Measurements from ENCODE around the gene DNASE1L1.

DNASE1L1 gene

DNA sequence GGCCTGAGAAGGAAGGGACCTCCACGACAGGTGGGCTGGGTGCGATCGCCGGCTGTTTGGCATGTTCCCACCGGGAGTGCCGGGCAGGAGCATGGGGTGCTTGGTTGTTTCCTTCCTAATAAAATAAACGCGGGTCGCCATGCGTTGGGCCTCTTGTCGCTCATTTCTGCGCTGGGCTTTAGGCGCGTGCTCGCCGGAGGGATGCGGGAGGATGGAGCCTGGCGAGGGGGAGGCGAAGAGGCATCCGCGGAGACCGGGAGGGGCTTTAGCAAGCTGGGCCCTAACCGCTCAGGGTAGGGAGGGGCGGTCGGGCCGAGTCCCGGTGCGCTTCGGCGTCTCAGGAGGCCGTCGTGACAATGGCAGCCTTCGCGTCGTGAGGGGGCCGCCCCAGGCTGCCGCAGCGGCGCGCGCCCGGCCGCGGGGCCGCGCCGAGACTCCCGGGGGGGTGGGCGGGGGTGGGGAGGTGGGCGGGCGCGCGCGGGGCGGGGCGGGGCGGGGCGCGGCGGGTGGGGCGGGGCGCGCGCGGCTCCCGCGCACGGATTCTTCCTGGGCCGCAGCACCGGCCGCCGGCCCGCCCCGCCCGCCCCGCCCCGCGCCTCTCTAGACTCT, 27.4 kb upstream of the DNASE1L1 start:
- DNase-seq = peak; percentile 59

DNA sequence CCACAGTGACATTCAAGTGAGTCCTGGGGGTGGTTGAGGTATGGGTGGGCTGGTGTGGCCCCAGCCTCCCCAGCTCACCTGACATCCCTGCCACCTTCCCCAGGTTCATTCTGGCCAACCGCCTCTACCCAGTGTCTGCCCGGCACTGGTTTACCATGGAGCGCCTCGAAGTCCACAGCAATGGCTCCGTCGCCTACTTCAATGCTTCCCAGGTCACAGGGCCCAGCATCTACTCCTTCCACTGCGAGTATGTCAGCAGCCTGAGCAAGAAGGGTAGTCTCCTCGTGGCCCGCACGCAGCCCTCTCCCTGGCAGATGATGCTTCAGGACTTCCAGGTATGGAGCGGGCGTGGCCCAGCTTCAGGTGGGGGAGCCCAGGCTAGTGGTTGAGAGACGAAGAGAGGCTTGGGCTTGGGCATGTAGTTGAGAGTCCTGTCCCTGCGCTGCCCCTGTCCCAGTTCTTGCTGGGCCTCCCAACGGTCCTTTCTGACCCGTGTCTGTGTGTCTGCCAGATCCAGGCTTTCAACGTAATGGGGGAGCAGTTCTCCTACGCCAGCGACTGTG, 26.2 kb upstream of the DNASE1L1 start:
- DNase-seq = no peak

DNA sequence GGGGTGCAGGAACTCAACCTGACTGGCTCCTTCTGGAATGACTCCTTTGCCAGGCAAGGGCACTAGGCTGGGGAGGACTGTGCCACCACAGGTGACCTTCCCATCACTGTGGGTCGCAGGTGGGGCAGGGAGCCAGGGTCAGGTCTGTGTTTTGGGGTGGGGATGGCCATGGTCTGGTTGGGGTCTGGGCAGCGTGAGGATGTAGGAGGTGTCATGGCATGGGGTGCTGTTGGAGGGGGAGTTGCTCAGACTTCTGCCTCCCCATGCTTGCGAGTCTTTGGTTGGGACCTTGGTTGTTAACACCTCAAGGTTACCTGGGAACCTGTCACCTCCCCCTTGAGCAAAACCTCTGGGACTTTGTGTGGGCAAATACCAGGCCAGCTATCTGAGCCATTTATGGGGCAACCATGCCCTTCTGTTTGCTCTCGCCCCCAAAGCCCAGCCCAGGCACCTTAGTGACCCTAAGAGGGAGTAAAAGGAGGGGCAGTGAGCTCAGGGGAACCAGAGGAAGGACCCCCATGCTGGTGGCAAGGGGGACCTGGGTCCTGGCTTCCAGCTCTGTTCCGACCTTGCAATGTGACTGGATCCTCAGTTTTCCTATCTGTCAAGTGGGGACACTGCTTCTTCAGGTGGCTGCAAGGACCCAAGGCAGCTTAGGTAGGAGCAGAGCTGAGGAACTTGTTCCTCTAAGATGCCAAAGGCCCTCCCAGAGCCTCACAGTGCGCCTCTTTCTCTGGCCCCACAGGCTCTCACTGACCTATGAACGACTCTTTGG, 25.5 kb upstream of the DNASE1L1 start:
- no peak for DNase-seq

DNA sequence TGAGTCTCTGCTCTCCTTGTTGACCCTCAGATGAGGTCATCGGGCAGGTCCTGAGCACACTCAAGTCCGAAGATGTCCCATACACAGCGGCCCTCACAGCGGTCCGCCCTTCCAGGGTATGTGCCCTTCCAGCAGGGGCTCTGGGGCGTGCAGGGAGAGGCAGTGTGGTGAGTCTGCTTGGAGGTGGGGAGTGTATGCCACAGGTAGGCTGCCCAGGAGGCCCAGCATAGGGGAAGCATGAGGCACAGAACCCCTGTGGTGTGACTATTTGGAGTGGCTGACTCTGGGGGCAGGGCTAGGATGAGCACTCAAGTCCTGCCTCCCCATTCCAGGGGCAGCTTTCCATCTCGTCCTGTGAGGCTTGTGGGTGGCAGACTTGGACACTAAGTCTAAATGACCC, 24.6 kb upstream of the DNASE1L1 start:
- DNase-seq = no peak

DNA sequence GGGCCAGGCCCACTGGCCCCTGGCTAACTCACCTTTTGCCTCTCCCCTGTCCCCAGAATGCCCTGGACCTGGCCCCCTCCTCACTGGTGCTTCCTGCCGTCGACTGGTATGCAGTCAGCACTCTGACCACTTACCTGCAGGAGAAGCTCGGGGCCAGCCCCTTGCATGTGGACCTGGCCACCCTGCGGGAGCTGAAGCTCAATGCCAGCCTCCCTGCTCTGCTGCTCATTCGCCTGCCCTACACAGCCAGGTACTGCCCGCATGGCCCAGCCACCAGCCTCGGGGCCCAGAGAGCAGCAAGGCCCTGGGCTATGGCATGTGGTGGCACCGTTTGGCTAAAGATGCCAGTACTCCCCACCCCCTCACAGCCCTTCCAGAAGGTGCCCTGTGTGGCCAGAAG, 23.2 kb upstream of the DNASE1L1 start:
- no peak for DNase-seq

DNA sequence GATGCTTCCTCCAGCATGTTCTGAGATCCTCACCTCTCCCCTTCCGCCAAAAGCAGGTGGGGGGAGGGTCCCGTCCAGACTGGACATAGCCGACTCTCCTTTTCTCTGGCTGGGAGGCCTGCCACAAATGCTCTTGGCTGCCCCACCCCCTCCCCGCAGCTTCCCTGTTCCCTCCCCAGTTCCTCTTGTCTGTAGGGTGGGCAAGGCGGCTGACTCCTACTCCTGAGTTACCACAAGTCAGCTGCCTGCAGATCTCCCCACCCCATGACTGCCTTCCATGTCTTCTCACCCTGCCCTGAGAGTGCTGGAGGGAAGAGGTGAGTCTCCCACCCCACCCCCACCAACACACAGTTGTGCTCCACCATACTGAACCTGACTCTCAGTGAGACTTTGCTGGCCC, 22.3 kb upstream of the DNASE1L1 start:
- no peak for DNase-seq

DNA sequence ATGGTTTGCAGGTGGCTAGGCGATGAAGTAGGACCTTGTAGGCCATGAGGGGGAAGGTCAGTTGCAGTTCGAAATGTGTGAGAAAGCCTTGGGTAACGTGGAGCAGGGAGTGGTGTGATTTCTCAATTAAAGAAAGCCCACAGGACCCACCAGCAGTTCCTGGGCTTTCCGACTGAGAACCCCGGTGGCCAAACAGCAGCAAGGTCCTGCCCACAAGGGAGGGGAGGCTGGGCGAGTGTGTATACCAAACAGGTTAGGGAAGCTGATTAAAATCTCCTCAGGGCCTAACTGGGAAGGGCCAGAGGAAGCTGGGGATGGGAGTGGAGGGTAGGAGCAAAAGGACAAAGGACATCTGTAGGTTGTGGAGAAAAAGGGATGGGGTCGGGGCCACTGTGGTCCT, 21.9 kb upstream of the DNASE1L1 start:
- DNase-seq = no peak

DNA sequence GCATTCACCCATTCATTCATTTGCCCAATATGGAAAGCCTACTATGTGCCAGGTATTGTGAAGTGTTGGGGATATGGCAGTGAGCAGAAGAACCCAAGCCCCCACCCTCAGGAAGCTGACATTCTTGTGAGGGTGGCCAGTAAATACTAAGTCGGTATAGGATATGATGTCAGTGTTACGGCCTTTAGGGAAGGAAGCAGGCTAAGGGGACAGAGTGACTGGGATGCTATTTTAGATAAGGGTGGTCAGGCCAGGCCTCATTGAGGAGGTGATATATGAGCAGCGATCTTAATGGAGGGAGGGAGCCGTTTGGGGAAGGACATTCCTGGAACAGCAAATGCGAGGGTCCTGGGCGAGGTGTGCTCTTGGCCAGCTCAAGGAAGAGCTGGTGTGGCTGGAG, 21.4 kb upstream of the DNASE1L1 start:
- no peak for DNase-seq

DNA sequence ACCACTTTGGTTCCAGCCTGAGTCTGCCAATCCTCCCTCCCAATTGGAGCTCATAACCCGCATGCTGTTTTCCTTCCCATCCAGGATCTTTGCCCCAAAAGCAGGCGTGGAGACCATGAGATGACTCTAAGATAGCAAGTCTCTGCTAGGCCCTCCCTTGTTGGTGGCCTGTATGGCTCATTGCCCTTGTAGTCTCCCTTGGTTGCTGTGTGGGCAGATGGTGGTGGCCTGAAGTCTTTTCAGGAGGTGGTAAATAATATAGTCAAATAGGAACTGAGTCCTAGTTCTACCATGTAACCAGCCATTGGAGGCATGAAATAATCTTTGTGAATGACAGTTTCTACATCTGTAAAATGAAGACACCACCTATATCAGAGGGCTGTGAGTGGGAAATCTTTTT, 20.7 kb upstream of the DNASE1L1 start:
- DNase-seq = no peak

DNA sequence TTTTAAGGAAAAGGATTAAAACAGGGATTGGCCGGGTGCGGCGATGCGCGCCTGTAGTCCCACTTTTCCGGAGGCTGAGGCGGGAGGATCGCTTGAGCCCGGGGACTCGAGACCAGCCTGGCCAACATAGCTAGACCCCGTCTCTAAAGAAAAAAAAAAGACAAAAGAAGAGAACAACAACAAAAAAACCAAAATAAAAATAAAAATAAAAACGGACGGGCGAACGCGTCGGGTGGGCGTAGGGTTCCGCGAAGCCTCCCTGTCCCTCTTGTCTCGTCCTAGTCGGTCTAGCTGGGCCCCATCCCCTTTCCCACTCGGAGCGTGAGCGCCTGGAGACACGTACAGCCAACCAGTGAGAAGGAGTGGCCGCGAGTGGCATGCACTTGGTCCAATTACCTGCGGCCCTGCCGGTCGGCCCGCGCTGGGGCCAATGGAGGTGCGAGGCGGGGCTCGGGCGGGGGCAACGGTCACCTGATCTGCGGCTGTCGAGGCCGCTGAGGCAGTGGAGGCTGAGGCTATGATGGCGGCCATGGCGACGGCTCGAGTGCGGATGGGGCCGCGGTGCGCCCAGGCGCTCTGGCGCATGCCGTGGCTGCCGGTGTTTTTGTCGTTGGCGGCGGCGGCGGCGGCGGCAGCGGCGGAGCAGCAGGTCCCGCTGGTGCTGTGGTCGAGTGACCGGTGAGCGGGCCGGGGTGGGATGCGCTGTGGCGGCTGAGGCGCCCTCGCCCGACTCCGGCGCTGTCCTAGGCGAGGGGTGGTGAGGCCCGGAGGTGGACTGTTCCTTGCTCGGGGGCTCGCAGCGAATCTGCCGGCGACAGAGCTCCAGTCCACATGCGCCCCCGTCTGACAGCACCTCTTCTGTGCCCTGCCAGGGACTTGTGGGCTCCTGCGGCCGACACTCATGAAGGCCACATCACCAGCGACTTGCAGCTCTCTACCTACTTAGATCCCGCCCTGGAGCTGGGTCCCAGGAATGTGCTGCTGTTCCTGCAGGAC, 19.4 kb upstream of the DNASE1L1 start, which contains the start of gene ATP6AP1:
TSS of gene ATP6AP1 (plus strand) at position 502 of the 996 bp plus-strand sequence. CDS start at position 518, 16 bp downstream.
- peak; percentile 95 for DNase-seq

DNA sequence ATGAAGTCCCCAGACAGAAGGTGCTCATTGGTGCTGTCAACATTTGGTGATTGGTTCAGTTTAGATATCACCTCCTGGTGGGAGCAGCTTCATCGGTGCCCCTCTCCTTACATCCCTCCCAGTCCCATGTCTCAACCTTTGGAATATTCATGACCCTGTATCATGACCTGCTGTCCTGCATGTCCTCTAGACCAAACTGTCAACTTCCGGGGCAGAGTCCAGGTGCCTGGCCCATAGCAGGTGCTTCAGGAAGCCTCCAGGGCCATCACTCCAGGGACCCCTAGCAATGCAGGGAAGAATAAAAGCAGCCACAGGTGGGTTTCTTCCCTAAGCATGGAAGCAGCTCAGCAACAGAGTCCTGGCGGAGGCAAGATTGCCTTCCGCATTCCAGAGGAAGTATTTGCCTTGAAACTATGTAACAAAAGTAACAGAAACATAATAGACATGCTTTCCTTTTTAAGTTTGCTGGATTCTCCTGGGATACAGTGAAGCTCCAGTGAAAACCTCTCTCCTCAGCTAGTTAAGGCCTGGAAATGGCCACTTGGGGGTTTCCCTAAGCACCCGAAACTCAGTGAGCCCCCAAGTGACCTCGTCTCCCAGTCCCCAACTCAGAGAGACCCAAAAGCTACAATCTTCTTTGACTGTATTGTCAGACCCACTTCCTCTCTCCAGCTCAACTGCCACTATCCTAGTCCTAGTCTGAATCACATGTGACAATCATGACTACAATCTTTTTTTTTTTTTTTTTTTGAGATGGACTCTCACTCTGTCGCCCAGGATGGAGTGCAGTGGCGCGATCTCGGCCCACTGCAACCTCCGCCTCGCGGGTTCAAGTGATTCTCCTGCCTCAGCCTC, 18.1 kb upstream of the DNASE1L1 start:
- DNase-seq = no peak

DNA sequence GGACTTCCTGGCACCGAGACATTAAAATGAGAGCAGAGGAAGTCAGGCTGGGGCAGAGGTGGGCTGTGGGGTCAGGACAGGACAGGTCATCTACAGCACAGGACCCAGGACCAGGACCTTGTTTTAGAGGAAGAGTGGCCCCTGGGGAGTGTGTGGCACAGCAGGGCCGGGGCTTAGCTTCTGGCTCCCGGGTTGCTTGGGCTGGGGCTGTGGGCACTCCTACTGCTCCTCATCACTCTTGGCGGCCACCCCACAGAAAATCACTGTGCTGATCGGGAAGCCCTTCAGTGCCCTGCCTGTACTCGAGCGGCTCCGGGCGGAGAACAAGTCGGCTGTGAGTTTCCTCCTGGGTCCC, 11.3 kb upstream of the DNASE1L1 start:
- no peak for DNase-seq

DNA sequence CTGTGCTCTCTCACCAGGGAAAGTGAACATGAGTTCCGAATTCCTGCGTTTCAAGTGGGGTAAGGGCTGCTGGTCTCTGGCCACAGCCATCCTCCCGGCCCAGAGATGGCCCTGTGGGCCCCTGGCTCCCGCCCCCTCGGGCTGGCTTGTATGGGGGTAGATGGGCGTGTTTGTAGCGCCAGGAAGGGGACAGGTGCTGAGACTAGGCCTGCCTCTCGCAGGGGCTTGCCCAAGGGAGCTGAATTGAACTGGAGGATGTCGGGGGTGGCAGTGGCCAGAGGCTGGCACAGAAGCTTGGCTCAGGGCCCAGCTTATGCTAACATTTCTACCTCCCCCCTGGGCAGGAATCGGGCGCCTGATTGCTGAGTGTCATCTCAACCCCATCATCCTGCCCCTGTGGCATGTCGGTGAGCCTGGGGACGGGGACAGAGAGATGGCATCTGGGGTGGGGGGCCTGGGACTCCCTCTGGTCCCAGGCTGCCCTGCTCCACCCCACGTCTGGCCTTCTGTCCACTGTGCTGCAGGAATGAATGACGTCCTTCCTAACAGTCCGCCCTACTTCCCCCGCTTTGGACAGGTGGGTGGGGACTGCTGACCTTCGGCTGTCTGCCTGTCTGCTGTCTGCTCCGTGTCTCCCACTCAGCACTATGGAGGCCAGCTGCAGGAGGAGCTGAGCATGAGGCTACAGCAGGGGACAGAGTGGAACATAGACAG, 10.8 kb upstream of the DNASE1L1 start:
- no peak for DNase-seq

DNA sequence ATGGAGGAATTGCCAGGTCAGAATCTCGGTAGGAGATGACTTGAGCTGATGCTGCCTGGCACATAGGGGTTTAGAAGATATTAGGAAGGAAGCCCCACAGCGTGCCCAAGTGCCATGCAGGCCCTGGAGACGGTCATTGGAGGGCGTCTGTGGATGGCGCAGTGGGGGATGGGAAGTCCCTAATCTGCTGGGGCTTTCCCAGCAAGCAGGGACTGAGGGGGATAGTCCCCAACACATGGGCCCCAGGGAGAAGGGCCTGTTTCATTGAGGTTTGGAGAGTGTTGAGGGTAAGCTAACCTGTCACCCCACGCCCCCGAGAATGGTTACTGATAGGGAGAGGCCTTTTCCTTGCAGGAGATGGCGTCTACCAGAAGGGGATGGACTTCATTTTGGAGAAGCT, 10.1 kb upstream of the DNASE1L1 start:
- no peak for DNase-seq

DNA sequence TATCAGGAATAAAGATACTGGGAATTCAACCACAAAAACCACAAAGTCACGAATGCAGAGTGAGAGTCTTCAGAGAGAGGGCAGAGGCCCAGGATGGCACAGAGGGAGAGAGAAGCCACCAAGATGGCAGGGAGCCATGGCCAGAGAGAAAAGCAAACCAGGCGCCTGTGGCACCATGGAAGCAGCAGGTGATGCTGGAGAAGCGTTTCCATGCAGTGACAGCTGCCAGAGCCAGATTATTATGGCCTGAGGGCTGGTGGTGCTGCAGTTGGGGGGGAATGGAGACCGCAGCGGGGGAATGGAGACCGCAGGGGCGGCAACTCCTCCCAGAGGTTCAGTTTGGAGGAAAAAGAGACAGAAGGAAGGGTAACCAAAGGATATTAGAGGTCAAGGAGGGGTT, 8.1 kb upstream of the DNASE1L1 start:
- no peak for DNase-seq

DNA sequence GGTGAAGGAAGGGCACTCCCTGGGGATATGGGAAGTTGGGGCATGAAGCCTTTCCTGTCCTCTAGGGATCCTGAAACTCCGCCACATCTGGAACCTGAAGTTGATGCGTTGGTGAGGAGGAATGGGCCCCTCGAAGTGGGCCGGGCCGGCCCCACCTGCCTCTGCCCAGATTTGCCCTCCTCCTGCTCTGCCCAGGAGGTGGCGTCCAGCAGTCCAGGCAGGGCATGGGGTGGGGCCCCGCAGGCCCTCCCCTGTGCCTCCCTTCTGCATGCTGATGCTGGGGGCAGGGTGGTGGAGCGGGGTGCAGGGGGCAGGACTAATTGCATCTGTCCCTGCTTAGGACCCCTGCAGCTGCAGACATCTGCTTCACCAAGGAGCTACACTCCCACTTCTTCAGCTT, 4.1 kb upstream of the DNASE1L1 start:
- no peak for DNase-seq

DNA sequence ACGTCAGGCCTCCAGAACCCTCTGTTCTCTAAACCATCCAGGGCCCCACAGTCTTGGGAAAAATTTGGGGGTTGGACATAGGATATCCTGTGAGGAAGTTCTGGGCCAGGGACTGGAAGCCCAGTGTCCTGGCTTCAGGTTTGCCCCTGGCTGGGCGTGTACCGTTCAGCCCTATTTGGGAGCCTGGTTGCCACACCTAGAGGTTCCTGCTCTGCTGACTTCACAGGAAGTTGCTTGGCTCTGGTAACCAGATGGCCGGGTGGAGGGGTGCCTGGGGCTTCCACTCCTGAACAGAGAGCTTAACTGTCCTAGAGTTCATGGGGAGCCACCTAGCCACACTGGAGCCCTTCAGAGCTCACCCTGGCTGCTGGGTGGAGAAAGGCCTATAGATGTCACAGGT, 3.4 kb upstream of the DNASE1L1 start:
- no peak for DNase-seq

DNA sequence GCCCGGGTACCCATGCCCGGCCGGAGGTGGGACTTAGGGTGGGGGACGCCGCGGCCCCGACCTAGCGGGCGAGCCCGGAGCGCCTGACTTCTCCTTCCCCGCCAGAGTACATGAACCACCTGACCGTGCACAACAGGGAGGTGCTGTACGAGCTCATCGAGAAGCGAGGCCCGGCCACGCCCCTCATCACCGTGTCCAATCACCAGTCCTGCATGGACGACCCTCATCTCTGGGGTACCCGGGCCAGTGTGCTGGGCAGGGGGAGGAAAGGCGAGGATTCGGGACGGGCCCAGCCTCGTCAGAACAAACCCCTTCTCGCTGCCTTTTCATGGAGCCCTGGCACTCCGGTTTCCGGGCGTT, 2.9 kb upstream of the DNASE1L1 start:
- no peak for DNase-seq

DNA sequence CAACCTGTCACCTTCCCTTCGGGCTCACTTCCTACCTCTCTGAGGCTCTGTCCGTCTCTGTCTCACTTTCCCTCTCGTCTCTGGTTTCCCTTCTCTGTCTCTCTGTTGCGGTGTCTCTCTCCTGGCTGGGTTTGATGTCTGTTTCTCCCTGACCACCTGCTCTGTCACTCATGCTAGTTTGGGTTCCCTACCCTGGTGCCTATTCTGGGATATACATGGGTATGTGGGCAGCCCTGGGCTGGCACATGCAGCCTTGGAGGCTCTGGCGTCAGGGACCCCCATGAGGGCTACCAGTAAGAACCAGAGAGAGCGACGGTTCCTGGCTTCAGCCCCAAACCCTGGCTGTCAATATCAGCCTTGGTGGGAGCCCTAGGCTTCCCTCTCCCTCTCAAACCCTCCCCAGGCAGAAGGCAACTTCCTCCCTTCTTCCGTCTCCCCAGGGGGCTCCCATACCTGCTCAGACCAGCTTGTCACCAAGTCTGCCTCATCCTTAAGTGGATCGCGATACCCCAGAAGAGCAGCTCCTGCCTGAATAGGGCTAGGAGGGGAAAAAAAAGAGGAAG, 314 bp downstream of the DNASE1L1 start:
- no peak for DNase-seq

DNA sequence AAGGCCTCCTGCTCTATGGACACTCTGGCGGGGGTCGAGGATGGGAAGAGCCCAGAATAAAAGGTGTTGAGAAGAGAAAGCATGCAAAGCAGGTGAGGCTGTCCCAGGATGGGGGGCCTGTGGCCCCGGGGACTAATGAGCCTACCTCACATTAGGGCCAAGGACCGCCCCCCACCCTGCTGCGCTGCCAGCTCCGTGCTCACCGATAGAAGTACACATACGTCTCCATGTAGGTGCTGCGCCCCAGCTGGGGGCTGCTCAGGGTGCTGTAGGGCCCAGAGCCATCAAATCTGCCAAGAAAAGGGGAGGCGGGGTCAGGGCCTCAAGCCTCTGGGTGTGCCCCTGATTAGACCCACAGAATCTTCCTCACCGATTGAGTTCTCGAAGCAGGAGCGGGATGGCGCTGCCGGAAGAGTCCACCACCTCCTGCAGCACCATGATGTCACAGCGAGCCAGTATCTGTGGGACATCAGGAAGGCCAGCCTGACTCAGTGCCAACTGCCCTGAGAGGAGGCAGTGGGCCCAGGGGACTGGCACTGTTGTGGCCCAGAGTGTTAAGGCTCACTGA, 4.3 kb downstream of the DNASE1L1 start:
- no peak for DNase-seq

DNA sequence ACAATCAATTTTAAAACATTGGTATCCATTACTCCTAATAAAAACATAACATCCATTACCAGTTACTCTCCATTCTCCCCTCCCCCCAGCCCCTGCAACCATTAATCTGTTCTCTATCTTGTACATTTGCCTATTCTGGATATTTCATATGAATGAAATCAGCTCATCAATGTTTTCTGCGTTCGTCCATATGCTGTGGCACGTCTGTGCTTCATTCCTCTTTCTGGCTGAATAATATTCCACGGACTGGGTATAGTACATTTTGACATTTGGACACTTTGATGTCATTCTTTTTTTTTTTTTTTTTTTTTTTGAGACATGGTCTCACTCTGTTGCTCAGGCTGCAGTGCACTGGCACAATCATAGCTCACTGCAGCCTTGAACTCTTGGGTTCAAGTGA, 5.2 kb downstream of the DNASE1L1 start:
- no peak for DNase-seq

Data from fibroblast of skin of abdomen (primary cell).